ENCODE results near the gene AHCYL1. TPM values are rescaled to one million over a fixed set of nuclear protein-coding genes. Genes with fewer than 3 reads are reported as not detected.

AHCYL1 gene
- polyA plus RNA-seq, 1 donor (not counting 4 experiments of a cell fraction or from before 2014, with no cell fraction given): 64.8 TPM

- DNase-seq (ENCODE audit: low read depth, low spot score): no peak
- H4K20me1 ChIP-seq (ENCODE audit: control insufficient read depth, extremely low read depth, insufficient read depth, low read length): no peaks in the 10 kb centered on the region
- no peaks in the 10 kb centered on the region for H3K36me3 ChIP-seq (ENCODE audit: control insufficient read depth in 2 of 2, extremely low read depth in 1 of 2, insufficient read depth in 2 of 2, low read length in 2 of 2)
- H3K79me2 ChIP-seq (ENCODE audit: control insufficient read depth, insufficient read depth, low read length): no peaks in the 10 kb centered on the region
- no peaks in the 10 kb centered on the region for H3K4me1 ChIP-seq (ENCODE audit: control insufficient read depth, extremely low read depth, insufficient read depth, low read length)
- dilution Hi-C loops (cut with MboI; ENCODE audit: extremely low pct_ligation_motif_present, low sequenced_read_pairs): no loop called here
- peaks cover 9% of the 10 kb centered on the region for H3K9me3 ChIP-seq (ENCODE audit: control insufficient read depth, low read depth, low read length)
- no peak for FAIRE-seq
- no peak overlapping the region for H3K4me3 ChIP-seq (ENCODE audit: control insufficient read depth in 2 of 3, extremely low read depth in 1 of 3, insufficient read depth in 2 of 3, low read depth in 1 of 3, low read length in 3 of 3)
- no peak overlapping the region for H3K4me2 ChIP-seq (ENCODE audit: control insufficient read depth, extremely low read depth, insufficient read depth, low read depth, low read length)
- no peak overlapping the region for H3K9ac ChIP-seq (ENCODE audit: control insufficient read depth, extremely low read depth, insufficient read depth, low read length)
- no peak overlapping the region for H2AFZ ChIP-seq (ENCODE audit: control insufficient read depth, low read length)
- H3K27me3 ChIP-seq (ENCODE audit: control insufficient read depth, extremely low read depth, insufficient read depth, low read length): peaks cover 62% of the 10 kb centered on the region
- H3K27ac ChIP-seq (ENCODE audit: control insufficient read depth, insufficient read depth, low read length): no peak overlapping the region
- TF ChIP-seq EZH2 (IDR thresholded peaks at IDR 0.05; ENCODE audit: low read length) (peak; percentile 85), CTCF (optimal IDR thresholded peaks at IDR 0.05 in 1 of 3, IDR thresholded peaks at IDR 0.05 in 1 of 3, conservative IDR thresholded peaks at IDR 0.05 in 1 of 3; ENCODE audit: extremely low read depth in 1 of 3, insufficient read depth in 2 of 3, low read length in 3 of 3) (no peak)
- H3K9me1 ChIP-seq (ENCODE audit: control insufficient read depth, extremely low read depth, insufficient read depth, low read length): no peaks in the 10 kb centered on the region
These were observed 83.5 kb downstream of the AHCYL1 start for GRCh38 chr1:110067893-110068645.

GRCh38 chr1:110068646-110069403 lies 84.3 kb downstream of the AHCYL1 start:
- Histone ChIP-seq H3K36me3 (ENCODE audit: control insufficient read depth in 2 of 2, extremely low read depth in 1 of 2, insufficient read depth in 2 of 2, low read length in 2 of 2) (no peaks in the 10 kb centered on the region), H3K9me1 (ENCODE audit: control insufficient read depth, extremely low read depth, insufficient read depth, low read length) (no peaks in the 10 kb centered on the region), H3K27ac (ENCODE audit: control insufficient read depth, insufficient read depth, low read length) (no peak overlapping the region), H3K27me3 (ENCODE audit: control insufficient read depth, extremely low read depth, insufficient read depth, low read length) (peaks cover 68% of the 10 kb centered on the region), H2AFZ (ENCODE audit: control insufficient read depth, low read length) (no peak overlapping the region), H3K4me1 (ENCODE audit: control insufficient read depth, extremely low read depth, insufficient read depth, low read length) (no peaks in the 10 kb centered on the region), H3K4me2 (ENCODE audit: control insufficient read depth, extremely low read depth, insufficient read depth, low read depth, low read length) (no peak overlapping the region), H3K79me2 (ENCODE audit: control insufficient read depth, insufficient read depth, low read length) (no peaks in the 10 kb centered on the region), H3K4me3 (ENCODE audit: control insufficient read depth in 2 of 3, extremely low read depth in 1 of 3, insufficient read depth in 2 of 3, low read depth in 1 of 3, low read length in 3 of 3) (no peak overlapping the region), H3K9ac (ENCODE audit: control insufficient read depth, extremely low read depth, insufficient read depth, low read length) (no peak overlapping the region), H4K20me1 (ENCODE audit: control insufficient read depth, extremely low read depth, insufficient read depth, low read length) (no peaks in the 10 kb centered on the region), H3K9me3 (ENCODE audit: control insufficient read depth, low read depth, low read length) (peaks cover 9% of the 10 kb centered on the region)
- TF ChIP-seq EZH2 (IDR thresholded peaks at IDR 0.05; ENCODE audit: low read length): peak; percentile 75
- TF ChIP-seq CTCF (optimal IDR thresholded peaks at IDR 0.05 in 1 of 3, IDR thresholded peaks at IDR 0.05 in 1 of 3, conservative IDR thresholded peaks at IDR 0.05 in 1 of 3; ENCODE audit: extremely low read depth in 1 of 3, insufficient read depth in 2 of 3, low read length in 3 of 3): no peak
- FAIRE-seq (no peak), DNase-seq (ENCODE audit: low read depth, low spot score) (no peak)
- dilution Hi-C loops (cut with MboI; ENCODE audit: extremely low pct_ligation_motif_present, low sequenced_read_pairs): no loop called here
